Bronchial epithelial cell (primary cell): ENCODE data around the gene PNISR. TPM values are rescaled to one million over a fixed set of nuclear protein-coding genes. Genes with fewer than 3 reads are reported as not detected.
A peak's percentile ranks its signal among the peaks of the same experiment; 100 is the strongest.

Experiments used
- DNase-seq: peaks from one replicate; pipeline ENCODE4 v3.0.0-alpha.2; 2010; ENCODE audit warnings: low read depth
- FAIRE-seq: peaks from 2 replicates; lab custom pipeline; 2011; peaks lifted over from hg19 to GRCh38; lab: Jason Lieb, UNC
- H3K27me3 ChIP-seq: 2 replicates; pipeline ENCODE4 v1.5.1; 2011; ENCODE audit warnings: low read length; ENCODE audit not compliant: control insufficient read depth, insufficient read depth
- H3K36me3 ChIP-seq: 2 replicates; pipeline ENCODE4 v1.5.1; 2011; ENCODE audit warnings: low read length; ENCODE audit not compliant: control insufficient read depth, insufficient read depth
- H3K4me3 ChIP-seq: 2 replicates; pipeline ENCODE4 v1.5.1; 2011; ENCODE audit warnings: mild to moderate bottlenecking, low read depth, low read length, control low read depth
- total RNA-seq: library from RNA; depleted of rRNA; stranded (reverse); fragments of >200 nt; gene quantifications from 2 replicates; pipeline ENCODE4 v1.2.1, GENCODE V29; 2014
- TF ChIP-seq, protein P1 (sequence below): IDR thresholded peaks from 2 replicates; pipeline ENCODE4 v1.5.1; 2011; ENCODE audit warnings: mild to moderate bottlenecking, moderate library complexity, low read length, control low read depth, inconsistent platforms; ENCODE audit not compliant: insufficient read depth, severe bottlenecking

The PNISR gene
- total RNA-seq, 1 donor from 2014 or later = 37.9 TPM

DNA sequence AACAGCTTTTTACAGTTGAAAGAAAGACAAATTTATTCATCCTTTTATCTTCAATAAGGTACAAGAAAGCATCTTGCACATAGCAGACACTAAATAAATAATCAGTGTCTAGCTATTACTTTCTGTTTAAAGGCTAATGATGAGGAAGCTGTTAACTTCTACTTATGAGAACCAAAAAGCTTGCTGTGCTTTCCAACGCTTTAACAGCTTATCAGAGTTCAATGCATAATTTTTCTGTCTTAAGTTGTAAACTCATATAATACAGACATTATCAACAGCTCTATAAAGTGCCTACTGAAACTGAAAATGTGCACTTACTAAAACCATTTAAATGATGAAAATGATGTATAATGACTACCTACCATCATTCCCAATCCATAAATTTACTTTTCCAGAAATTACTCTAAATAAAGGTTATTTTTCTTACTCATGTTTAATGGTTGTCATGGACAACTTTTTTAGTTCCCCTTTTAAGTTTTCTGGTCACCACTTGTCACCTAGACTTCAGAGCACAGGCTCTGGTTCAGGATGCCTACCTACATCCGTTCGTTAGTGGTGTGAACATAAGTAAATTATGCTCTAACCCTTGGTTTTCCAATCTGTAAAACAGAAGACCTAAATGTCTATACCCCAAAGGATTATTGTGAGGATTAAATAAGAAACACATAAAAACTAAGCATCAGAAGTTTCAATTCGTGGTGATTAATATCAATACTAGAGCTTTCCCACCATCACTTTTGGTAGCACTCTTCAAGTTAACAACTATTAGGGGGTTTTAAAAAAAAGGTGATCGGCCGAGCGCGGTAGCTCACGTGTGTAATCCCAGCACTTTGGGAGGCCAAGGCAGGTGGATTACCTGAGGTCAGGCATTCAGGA is 8.0 kb downstream of the PNISR start:
- DNase-seq (no peak), FAIRE-seq (no peak)
- H3K27me3 ChIP-seq = no peaks in the 10 kb centered on the region
- H3K36me3 ChIP-seq = peaks cover 3% of the 10 kb centered on the region
- H3K4me3 ChIP-seq = no peak overlapping the region
- TF ChIP-seq, protein P1, sequence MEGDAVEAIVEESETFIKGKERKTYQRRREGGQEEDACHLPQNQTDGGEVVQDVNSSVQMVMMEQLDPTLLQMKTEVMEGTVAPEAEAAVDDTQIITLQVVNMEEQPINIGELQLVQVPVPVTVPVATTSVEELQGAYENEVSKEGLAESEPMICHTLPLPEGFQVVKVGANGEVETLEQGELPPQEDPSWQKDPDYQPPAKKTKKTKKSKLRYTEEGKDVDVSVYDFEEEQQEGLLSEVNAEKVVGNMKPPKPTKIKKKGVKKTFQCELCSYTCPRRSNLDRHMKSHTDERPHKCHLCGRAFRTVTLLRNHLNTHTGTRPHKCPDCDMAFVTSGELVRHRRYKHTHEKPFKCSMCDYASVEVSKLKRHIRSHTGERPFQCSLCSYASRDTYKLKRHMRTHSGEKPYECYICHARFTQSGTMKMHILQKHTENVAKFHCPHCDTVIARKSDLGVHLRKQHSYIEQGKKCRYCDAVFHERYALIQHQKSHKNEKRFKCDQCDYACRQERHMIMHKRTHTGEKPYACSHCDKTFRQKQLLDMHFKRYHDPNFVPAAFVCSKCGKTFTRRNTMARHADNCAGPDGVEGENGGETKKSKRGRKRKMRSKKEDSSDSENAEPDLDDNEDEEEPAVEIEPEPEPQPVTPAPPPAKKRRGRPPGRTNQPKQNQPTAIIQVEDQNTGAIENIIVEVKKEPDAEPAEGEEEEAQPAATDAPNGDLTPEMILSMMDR = no peak

DNA sequence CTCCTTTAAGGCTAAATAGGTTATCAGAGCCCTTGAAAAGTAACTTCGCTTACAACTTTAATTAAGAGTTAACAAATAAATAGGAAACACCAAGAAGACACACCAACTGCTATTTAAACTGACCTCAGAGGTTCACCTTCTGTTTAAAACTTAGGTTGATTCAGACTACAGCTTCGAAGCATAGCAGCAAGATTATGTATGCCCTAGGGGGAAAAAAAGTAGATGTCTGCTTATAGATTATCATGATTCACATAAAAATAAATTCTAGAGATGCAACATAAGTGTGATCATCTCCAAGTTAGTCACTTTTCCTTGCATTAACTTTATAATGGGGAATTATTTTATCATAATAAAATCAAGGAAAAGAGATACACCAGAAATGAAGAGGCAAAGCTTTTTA is 8.9 kb downstream of the PNISR start:
- no peaks in the 10 kb centered on the region for H3K27me3 ChIP-seq
- TF ChIP-seq, protein P1 = no peak
- FAIRE-seq = no peak

DNA sequence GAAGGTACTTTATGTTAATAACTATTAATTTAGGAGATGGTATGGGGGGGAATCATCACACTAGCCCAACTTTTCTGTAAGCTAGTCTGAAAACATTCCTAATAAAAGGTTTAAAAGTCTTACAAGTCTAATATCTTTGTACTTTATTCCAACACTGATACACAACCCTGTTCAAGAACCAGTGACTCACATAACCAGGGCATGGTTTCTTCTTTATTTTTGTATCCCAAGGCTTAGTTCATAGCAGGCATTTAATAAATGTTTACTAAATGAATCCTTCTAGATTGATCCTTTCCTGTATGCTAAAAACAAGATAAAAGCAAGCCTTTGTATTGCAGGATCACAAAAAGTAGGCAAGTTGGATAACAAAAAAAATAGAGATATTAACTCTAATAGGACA is 9.7 kb downstream of the PNISR start:
- Histone ChIP-seq H3K36me3 (peaks cover 5% of the 10 kb centered on the region), H3K27me3 (no peaks in the 10 kb centered on the region), H3K4me3 (no peak overlapping the region)
- TF ChIP-seq, protein P1 = no peak
- no peak for DNase-seq
- no peak for FAIRE-seq

More for the DNA sequence above, 8.9 kb downstream of the PNISR start:
- peak; percentile 16 for DNase-seq
- Histone ChIP-seq H3K4me3 (no peak overlapping the region), H3K36me3 (peaks cover 5% of the 10 kb centered on the region)

DNA sequence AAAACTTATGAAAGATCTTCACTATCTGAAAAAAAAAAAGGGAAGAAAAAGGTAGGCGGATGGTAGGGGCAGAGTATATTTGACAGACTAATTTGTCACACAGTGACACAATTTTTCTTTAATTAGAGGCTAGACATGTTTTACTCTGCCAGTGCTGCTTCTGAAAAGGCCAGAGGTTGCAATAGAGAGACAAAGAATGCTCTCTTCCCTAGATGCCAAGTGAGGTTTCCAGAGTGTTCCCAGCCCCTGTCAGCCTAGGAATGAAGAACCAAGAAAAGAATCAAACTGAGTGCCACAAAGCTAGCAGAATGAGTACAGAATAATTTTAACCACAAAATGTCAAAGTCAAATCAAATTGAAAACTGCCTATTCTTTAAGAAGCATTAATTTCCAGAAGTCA is 13.0 kb downstream of the PNISR start:
- DNase-seq (no peak), FAIRE-seq (no peak)
- Histone ChIP-seq H3K27me3 (no peaks in the 10 kb centered on the region), H3K36me3 (peaks cover 10% of the 10 kb centered on the region), H3K4me3 (no peak overlapping the region)
- TF ChIP-seq, protein P1 = no peak

DNA sequence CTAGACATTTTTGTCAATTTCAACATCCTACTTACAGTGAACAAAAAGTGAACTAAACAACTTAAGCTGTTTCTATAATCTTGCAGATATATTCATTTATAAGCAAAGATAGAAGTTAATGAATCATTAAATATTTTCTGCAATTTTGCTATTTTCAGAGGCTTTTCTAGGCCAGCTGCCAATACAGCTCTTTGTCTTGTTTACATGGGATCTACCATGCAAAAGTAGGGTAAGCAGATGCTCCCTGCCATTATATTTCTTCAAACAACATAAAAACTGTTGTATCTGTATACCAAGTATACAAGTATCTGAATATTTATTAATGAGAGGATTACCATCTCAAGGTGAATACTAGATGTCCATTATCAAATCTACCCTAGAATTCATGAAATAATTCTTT is 15.4 kb downstream of the PNISR start:
- FAIRE-seq (no peak), DNase-seq (no peak)
- TF ChIP-seq, protein P1 = no peak
- H3K27me3 ChIP-seq = no peaks in the 10 kb centered on the region
- peaks cover 14% of the 10 kb centered on the region for H3K36me3 ChIP-seq
- no peak overlapping the region for H3K4me3 ChIP-seq
